HG03045 (cell line): ENCODE measurements around the gene MBD3.

Experiments used
- ATAC-seq: cut with Tn5 transposase; IDR thresholded peaks from one replicate; pipeline ENCODE4 v1.9.1; 2021; ENCODE audit warnings: mild to moderate bottlenecking, moderate library complexity; ENCODE audit not compliant: unreplicated experiment

Gene MBD3

GRCh38 chr19:1601613-1602064 lies 9.0 kb upstream of the MBD3 start:
- ATAC-seq = no peak

GRCh38 chr19:1599460-1599846 lies 6.8 kb upstream of the MBD3 start:
- no peak for ATAC-seq

- ATAC-seq = no peak
Observed at GRCh38 chr19:1598777-1599459, 6.3 kb upstream of the MBD3 start.

DNA sequence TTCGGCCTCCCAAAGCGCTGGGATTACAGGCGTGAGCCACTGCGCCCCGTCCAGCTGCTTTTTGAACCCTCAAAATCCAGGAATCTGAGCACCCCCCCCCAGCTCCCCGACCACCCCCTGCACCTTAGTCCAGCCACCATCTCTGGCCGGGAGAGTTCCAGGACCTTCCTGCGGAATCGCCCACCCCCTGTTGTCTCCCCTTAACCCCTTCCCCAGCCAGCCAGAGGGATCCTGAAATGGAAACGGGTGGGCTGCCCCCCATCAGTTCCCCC lies 772 bp upstream of the MBD3 start:
- ATAC-seq = no peak

DNA sequence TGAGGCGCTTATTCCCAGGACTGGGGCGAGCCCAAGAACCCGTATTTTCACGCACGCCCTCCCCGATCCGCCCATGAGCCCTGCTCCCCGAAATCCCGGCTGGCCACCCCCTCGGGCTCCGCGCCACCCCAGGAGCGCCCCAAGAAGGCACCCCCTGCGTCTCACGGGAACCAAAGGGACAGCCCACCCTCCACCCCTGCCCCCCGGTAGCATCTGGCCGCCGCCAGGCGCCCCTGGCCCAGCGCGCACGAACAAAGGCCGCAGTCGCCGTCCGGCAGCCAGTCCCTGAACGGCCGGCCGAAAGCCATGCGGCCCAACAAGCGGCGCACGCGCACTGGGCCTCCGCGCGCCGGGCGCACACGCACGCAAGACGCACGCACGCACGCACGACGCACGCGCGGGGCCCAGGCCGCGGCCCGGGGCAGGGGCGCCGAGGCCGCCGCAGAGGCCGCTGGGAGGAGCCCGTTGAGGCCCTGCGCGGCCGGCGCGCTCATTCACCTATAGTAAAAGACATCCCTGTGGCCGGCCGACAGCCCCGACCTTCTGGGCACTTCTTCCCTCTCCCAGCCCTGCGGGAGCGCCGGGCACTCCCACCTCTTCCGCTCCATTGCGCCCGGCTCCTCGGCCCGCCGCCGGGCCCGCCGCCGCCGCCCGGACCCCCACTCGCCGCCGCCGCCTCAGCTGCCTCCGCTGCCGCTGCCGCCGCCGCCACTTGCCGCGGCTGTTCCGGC lies 476 bp downstream of the MBD3 start:
- ATAC-seq = peak; percentile 58

- ATAC-seq = peak; percentile 2
Observed at GRCh38 chr19:1591421-1592023, 1.1 kb downstream of the MBD3 start.

DNA sequence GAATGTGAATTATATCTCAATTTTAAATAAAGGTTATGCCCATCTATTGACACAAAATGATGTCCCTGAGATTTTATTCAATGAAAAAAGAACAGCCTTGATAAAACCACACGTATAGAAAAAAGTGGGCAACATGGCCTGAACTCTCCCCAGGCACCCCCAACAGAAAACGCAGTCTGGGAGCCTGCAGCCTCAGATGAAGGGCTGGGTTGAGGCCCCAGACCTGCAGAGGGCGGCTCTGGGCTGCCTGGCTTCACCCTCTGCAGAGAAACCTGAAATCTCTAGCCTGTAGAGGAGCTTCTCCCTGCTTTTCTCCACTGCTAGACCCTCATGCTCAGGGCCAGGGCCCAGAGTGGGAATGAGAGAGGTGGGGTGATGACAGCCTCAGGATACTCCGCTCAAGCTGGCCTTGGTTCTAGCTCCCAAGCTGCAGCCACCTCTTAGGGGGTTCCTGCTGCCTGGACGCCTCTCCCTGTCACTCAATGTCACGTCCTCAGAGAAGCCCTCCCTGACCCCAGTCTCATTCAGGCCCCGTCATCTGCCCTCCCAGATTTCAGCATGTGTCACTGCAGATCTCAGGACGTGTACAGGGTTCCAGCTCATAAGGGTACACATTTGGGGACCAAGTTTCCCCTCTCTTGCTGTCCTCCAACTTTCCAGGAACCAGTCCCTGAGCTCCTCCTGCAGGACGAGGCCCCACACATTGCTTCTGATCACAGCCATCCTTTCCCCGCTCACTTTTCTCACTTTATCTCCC lies 1.8 kb downstream of the MBD3 start:
- no peak for ATAC-seq

GRCh38 chr19:1587872-1588271 lies 4.8 kb downstream of the MBD3 start:
- ATAC-seq = no peak

DNA sequence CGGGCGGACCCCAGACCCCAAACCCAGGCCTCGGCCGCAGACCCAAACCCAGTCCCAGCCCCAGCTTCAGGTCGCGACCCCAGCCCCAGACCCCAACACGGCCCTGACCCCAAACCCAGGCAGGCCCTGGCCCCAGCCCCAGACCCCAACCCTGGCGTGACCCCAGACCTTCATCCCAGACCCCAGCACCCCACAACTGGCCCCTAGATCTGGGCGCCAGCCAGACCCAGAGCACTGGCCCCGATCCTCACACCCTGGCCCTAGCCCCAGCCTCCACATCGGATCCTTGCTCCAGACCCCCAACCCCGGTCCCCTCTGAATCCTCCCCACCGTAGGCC lies 7.5 kb downstream of the MBD3 start:
- ATAC-seq = no peak

GRCh38 chr19:1584500-1585242 lies 8.0 kb downstream of the MBD3 start:
- ATAC-seq = no peak

- no peak for ATAC-seq
Observed at GRCh38 chr19:1582201-1582600, 10.5 kb downstream of the MBD3 start.

DNA sequence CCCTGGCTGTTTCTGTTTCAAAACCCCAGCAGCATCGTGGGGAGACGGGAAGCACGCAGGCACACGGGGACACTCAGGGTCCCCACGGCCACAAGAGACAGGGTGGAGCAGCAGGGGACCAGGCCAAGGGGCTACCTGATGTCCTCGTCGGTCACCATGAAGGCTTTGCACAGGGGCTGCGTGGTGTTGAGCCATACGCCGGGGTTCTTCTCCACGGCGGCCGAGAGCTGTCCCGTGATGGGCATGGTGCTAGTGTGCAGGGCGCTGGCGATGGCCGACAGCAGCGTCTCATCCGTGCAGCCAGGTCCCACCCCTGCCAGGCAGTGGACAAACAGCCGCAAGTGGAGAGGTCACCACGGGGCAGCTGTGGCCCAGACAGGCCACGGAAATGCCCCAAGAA lies 11.7 kb downstream of the MBD3 start:
- ATAC-seq = no peak

DNA sequence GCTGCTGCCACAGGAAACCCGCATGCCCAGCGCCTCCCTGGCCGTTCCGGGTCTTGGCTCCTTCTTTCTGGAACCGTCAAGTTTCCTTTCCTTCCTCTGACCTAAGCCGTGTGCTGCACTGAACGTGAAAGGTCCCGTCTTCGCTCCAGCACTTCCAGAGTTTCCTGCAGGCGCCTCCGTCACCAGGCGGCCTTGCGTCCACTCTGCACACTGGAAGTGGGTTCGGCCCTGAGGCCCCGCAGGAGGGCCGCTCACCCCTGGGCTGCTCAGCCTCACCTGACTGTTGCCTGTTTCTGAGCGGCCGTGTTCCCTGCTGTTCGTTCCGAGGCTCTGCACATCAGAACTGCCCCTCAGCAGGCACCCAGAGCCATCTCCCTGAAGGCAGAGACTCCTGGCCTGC lies 12.3 kb downstream of the MBD3 start:
- ATAC-seq = no peak

DNA sequence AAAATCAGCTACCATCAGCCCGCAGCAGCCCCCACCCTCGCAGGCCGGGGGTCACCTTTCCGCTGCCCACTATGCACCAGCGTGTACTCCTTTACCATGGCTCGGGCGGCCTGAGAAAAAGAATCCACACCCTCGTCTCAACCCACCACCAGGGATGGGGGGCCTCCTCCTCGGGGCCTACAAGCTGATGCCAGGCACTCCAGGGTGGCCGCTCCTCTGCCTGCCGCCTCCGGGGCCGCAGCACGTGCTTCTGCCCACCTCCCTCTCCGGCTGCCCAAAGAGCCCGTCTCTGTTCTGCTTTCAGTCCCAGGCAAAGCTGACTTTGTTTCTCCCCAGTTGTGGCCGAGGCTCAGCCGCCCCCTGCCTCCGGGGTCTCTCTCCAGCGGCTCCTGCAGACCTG lies 13.4 kb downstream of the MBD3 start:
- ATAC-seq = no peak

DNA sequence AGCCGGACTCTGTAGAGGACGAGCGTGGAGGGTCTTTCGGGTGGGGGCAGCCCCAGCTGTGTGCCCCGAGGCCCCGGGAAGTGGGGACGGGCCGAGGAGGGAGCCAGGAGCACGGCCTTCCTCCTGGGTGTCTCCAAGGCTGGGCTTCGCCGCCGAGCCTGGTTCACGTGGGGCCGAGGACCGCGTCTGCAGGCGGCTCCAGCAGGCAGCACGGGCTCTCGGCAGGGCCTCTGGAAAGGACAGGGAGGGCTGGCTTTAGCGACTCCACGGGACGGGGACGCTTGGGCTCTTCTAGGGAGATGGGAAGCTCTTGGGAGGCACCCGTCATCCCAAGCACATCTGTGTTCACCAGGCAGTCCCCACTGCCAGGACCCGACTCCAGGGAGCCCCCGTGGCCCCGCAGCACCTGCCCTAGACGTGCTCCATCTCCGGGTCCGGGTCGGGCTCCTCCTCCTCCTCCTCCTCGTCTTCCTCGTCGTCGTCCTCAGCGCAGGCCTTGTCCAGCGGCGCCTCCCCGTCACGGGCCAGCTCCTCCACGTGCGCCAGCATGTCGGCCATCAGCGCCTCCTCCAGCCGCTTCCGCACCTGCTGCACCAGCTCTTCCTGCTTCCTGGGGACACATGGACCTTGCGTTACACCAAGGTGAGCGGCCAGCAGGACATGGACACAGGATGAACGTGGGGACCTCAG lies 14.6 kb downstream of the MBD3 start:
- ATAC-seq = no peak

GRCh38 chr19:1577090-1577928 lies 15.4 kb downstream of the MBD3 start:
- no peak for ATAC-seq

- no peak for ATAC-seq
Observed at GRCh38 chr19:1576242-1577089, 16.2 kb downstream of the MBD3 start.

DNA sequence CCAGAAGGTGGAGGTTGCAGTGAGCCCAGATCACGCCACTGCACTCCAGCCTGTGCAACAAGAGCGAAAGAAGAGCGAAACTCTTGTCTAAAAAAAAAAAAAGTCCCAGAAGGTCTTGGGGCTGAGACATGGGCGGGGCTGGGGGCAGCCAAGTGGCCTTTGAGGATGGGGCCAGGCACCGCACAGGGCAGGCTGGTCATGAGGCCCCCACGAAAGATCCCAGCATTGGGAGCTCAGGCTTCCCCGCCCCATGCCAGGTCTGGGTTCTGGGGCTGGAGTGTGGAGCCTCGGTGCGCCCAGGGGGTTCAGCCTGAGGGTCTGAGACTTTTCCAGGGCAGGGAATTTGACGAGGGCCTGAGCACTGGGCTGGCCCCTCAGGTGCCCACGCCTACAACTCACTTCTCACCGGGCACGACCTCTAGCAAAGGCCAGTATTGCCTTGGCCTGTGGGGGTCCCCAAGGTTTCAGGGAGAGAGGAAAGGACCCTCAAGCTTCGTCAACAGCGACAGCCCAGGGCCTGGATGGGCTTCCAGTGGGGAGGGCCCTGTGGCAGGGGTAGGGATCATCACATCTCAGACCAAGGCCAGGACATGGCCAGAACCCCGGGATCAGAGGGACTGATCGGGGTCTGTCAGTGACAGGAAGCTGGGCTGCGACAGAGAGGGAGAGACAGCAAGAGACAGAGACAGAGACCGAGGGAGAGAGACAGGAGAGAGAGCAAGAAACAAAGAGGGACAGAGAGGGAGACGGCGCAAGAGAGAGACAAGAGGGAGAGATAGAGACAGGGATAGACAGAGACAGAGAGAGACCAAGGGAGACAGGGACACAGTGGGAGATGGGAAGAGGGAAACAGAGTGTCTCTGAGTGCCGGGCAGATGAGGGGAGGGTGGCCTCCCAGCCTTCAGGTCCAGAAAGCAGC lies 17.1 kb downstream of the MBD3 start:
- no peak for ATAC-seq
